A549 treated with CpdA at 1 μM for 4 hours (cell line): ENCODE measurements around the gene FAM167B. TPM values are rescaled to one million over a fixed set of nuclear protein-coding genes. Genes with fewer than 3 reads are reported as not detected.

Experiments used
- total RNA-seq: library from RNA; stranded (reverse); fragments of 200-300 nt; extraction: Qiagen RNA extraction; gene quantifications from 5 replicates; pipeline ENCODE4 v1.2.3, GENCODE V29; 2022; ENCODE audit warnings: low read depth

FAM167B gene
- total RNA-seq: 0.55 to 1.0 TPM (median 0.80 TPM) in 5 replicates

GRCh38 chr1:32246888-32247273 is at the start of gene FAM167B:
FAM167B (plus strand) TSS chr1:32247222; CDS start chr1:32247422, 200 bp downstream.

GRCh38 chr1:32200226-32201010 is 46.6 kb upstream of the FAM167B start, which contains the start of gene CCDC28B:
CCDC28B (plus strand) TSS chr1:32200595; CDS start chr1:32201936, 1,341 bp downstream.

GRCh38 chr1:32205401-32206370 is 41.3 kb upstream of the FAM167B start, which contains the start of gene IQCC:
IQCC (plus strand) TSS chr1:32205671; CDS start chr1:32205682, 11 bp downstream.

GRCh38 chr1:32208891-32209328 is 38.1 kb upstream of the FAM167B start, which contains the start of gene DCDC2B:
DCDC2B (plus strand) TSS chr1:32209089; CDS start chr1:32209094, 5 bp downstream.

GRCh38 chr1:32221980-32222755 is 24.9 kb upstream of the FAM167B start, which contains the start of the genes EIF3I and TMEM234:
EIF3I (plus strand) TSS chr1:32222407; CDS start chr1:32222442, 35 bp downstream.
TMEM234 (minus strand) TSS chr1:32222353; CDS start chr1:32222322, 31 bp downstream.

GRCh38 chr1:32250893-32251716 is 4.1 kb downstream of the FAM167B start, which contains the start of gene LCK:
LCK (plus strand) TSS chr1:32251265; CDS start chr1:32274330, 23,065 bp downstream.

GRCh38 chr1:32291708-32292538 is 44.9 kb downstream of the FAM167B start, which contains the start of gene HDAC1:
HDAC1 (plus strand) TSS chr1:32292083; CDS start chr1:32292170, 87 bp downstream.

Other genes with a start within 250 kb of the FAM167B start
- gene KHDRBS1, start 233.4 kb upstream of the FAM167B start, total RNA-seq: 120 to 145 TPM (median 131 TPM) in 5 replicates
- 9.1 to 13.8 TPM (median 13.5 TPM) in 5 replicates for gene TMEM39B, start 174.3 kb upstream of the FAM167B start, total RNA-seq
- gene KPNA6, start 139.2 kb upstream of the FAM167B start, total RNA-seq: 14.9 to 19.7 TPM (median 16.5 TPM) in 5 replicates
- 27.5 to 33.0 TPM (median 29.5 TPM) in 5 replicates for gene TXLNA, start 67.5 kb upstream of the FAM167B start, total RNA-seq
- 1.9 to 2.6 TPM (median 2.2 TPM) in 5 replicates for gene CCDC28B, start 46.6 kb upstream of the FAM167B start, total RNA-seq
- gene IQCC, start 41.6 kb upstream of the FAM167B start, total RNA-seq: 1.6 to 2.6 TPM (median 2.3 TPM) in 5 replicates
- gene DCDC2B, start 38.1 kb upstream of the FAM167B start, total RNA-seq: not detected in 5 replicates
- 8.8 to 10.4 TPM (median 9.5 TPM) in 5 replicates for gene TMEM234, start 24.9 kb upstream of the FAM167B start, total RNA-seq
- gene EIF3I, start 24.8 kb upstream of the FAM167B start, total RNA-seq: 268 to 302 TPM (median 287 TPM) in 5 replicates
- 0.03 TPM in 1 of 5 replicates, not detected in the others for gene LCK, start 4.0 kb downstream of the FAM167B start, total RNA-seq
- 57.7 to 61.8 TPM (median 59.8 TPM) in 5 replicates for gene HDAC1, start 44.9 kb downstream of the FAM167B start, total RNA-seq
- 62.0 to 76.8 TPM (median 74.0 TPM) in 5 replicates for gene MARCKSL1, start 89.0 kb downstream of the FAM167B start, total RNA-seq
- gene FAM229A, start 115.3 kb downstream of the FAM167B start, total RNA-seq: 2.9 to 5.4 TPM (median 3.8 TPM) in 5 replicates
- gene TSSK3, start 115.3 kb downstream of the FAM167B start, total RNA-seq: 0.07 TPM in 1 of 5 replicates, not detected in the others
- 19.5 to 22.6 TPM (median 22.2 TPM) in 5 replicates for gene BSDC1, start 147.2 kb downstream of the FAM167B start, total RNA-seq
- under 0.01 to 0.01 TPM (median 0.01 TPM) in 4 of 5 replicates, not detected in the other for gene ZBTB8B, start 217.8 kb downstream of the FAM167B start, total RNA-seq